ENCODE results near the gene IRF8. TPM values are rescaled to one million over a fixed set of nuclear protein-coding genes. Genes with fewer than 3 reads are reported as not detected.

IRF8 gene
- total and polyA plus RNA-seq, 2 of the 4 experiments (the other 2 are of a cell fraction) = not detected

- peaks cover 73% of the 10 kb centered on the region for H3K27me3 ChIP-seq (ENCODE audit: control insufficient read depth, insufficient read depth, low read length)
- H3K36me3 ChIP-seq (ENCODE audit: control insufficient read depth, insufficient read depth, low read length) = no peaks in the 10 kb centered on the region
- BruUV-seq (replicated peaks) = no TSS peak
- TF ChIP-seq RFX5 (IDR thresholded peaks at IDR 0.05; ENCODE audit: low read depth, low read length) (no peak), RAD21 (IDR thresholded peaks at IDR 0.05; ENCODE audit: low read length) (no peak), NFE2L2 (IDR thresholded peaks at IDR 0.05; ENCODE audit: low read depth, low read length) (no peak), MAZ (IDR thresholded peaks at IDR 0.05; ENCODE audit: borderline replicate concordance, low read depth, low read length) (no peak), RCOR1 (IDR thresholded peaks at IDR 0.05; ENCODE audit: insufficient replicate concordance, low read length) (no peak), FOS (IDR thresholded peaks at IDR 0.05; ENCODE audit: low read depth, low read length) (no peak), POLR2A (IDR thresholded peaks at IDR 0.05; ENCODE audit: low read depth, low read length) (no peak), BHLHE40 (IDR thresholded peaks at IDR 0.05; ENCODE audit: low read depth, low read length) (no peak), MXI1 (IDR thresholded peaks at IDR 0.05; ENCODE audit: borderline replicate concordance, low read depth, low read length) (no peak), ELK1 (IDR thresholded peaks at IDR 0.05; ENCODE audit: borderline replicate concordance, low read depth, low read length) (no peak), SMC3 (IDR thresholded peaks at IDR 0.05; ENCODE audit: low read depth, low read length) (no peak), MAFK (IDR thresholded peaks at IDR 0.05; ENCODE audit: low read depth, low read length) (no peak), CEBPB (IDR thresholded peaks at IDR 0.05; ENCODE audit: low read depth, low read length) (no peak), CHD1 (IDR thresholded peaks at IDR 0.05; ENCODE audit: low read depth, low read length) (no peak)
- TF ChIP-seq, protein P1, sequence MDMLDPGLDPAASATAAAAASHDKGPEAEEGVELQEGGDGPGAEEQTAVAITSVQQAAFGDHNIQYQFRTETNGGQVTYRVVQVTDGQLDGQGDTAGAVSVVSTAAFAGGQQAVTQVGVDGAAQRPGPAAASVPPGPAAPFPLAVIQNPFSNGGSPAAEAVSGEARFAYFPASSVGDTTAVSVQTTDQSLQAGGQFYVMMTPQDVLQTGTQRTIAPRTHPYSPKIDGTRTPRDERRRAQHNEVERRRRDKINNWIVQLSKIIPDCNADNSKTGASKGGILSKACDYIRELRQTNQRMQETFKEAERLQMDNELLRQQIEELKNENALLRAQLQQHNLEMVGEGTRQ (IDR thresholded peaks at IDR 0.05; ENCODE audit: low read depth, low read length) = no peak
- TF ChIP-seq, protein P2, sequence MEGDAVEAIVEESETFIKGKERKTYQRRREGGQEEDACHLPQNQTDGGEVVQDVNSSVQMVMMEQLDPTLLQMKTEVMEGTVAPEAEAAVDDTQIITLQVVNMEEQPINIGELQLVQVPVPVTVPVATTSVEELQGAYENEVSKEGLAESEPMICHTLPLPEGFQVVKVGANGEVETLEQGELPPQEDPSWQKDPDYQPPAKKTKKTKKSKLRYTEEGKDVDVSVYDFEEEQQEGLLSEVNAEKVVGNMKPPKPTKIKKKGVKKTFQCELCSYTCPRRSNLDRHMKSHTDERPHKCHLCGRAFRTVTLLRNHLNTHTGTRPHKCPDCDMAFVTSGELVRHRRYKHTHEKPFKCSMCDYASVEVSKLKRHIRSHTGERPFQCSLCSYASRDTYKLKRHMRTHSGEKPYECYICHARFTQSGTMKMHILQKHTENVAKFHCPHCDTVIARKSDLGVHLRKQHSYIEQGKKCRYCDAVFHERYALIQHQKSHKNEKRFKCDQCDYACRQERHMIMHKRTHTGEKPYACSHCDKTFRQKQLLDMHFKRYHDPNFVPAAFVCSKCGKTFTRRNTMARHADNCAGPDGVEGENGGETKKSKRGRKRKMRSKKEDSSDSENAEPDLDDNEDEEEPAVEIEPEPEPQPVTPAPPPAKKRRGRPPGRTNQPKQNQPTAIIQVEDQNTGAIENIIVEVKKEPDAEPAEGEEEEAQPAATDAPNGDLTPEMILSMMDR (conservative IDR thresholded peaks at IDR 0.05; ENCODE audit: low read depth, low read length) = no peak
- no peak overlapping the region for H3K4ac ChIP-seq (ENCODE audit: low read depth, low read length)
- H3K4me1 ChIP-seq (ENCODE audit: control insufficient read depth, insufficient read depth, low read length) = no peaks in the 10 kb centered on the region
- DNase-seq (no peak), ATAC-seq (ENCODE audit: low read depth) (no peak)
- intact Hi-C loops (cut with micrococcal nuclease) (no loop called here), in situ Hi-C loops (cut with MboI; ENCODE audit: low sequenced_read_pairs) (no loop called here), dilution Hi-C loops (cut with HindIII; ENCODE audit: low sequenced_read_pairs, unreplicated experiment) (no loop called here)
- no peaks in the 10 kb centered on the region for H3K79me1 ChIP-seq (ENCODE audit: low read depth in 1 of 2, low read length in 2 of 2)
- no peak overlapping the region for H4K5ac ChIP-seq (ENCODE audit: low read depth, low read length)
- no peak overlapping the region for H2AK9ac ChIP-seq (replicated peaks; ENCODE audit: low read depth, low read length, poor library complexity)
- H2AK5ac ChIP-seq (ENCODE audit: low read depth, low read length) = no peak overlapping the region
- POLR2A ChIA-PET (ENCODE audit: unreplicated experiment) = no interaction called here
- H4K8ac ChIP-seq (ENCODE audit: low read depth in 2 of 2, low read length in 2 of 2) = no peak overlapping the region
- H4K91ac ChIP-seq (ENCODE audit: insufficient read depth, low read depth, low read length) = no peak overlapping the region
- no peak overlapping the region for H3K18ac ChIP-seq (ENCODE audit: low read depth, low read length)
- no peak overlapping the region for H3K27ac ChIP-seq (ENCODE audit: insufficient read depth, low read length)
- no peaks in the 10 kb centered on the region for H4K20me1 ChIP-seq (ENCODE audit: insufficient read depth, low read length)
- no peak overlapping the region for H3K14ac ChIP-seq (replicated peaks; ENCODE audit: low read depth, low read length)
- H3K9me3 ChIP-seq (ENCODE audit: control insufficient read depth, insufficient read depth, low read length) = peaks cover 4% of the 10 kb centered on the region; the same call in 1 of the 2 replicates
- no peak overlapping the region for H3K56ac ChIP-seq (ENCODE audit: extremely low read depth, insufficient read depth, low read length)
- CTCF ChIA-PET = no interaction called here
- H3K9ac ChIP-seq (ENCODE audit: low read depth, low read length) = no peak overlapping the region
- no peak overlapping the region for H3K4me2 ChIP-seq (ENCODE audit: low read depth, low read length)
- H3K23ac ChIP-seq (ENCODE audit: low read depth, low read length) = no peak overlapping the region
- no peak overlapping the region for H2BK120ac ChIP-seq (ENCODE audit: low read depth, low read length)
- no peak overlapping the region for H2BK15ac ChIP-seq (ENCODE audit: low read depth, low read length)
- H2AFZ ChIP-seq (replicated peaks; ENCODE audit: low read length, poor library complexity) = no peak overlapping the region
- H3K4me3 ChIP-seq (ENCODE audit: insufficient read depth, low read depth, low read length) = no peak overlapping the region
- no peaks in the 10 kb centered on the region for H3K9me1 ChIP-seq (ENCODE audit: insufficient read depth, low read length)
- H2BK20ac ChIP-seq (ENCODE audit: low read depth, low read length) = no peak overlapping the region
- H2BK5ac ChIP-seq (ENCODE audit: low read depth, low read length, poor library complexity, severe bottlenecking) = no peak overlapping the region
- 44% methylated on average over 4 of the region's 22 CpGs; no CpG with 5 or more reads in 1 of the 2 experiments for WGBS, 2 experiments (ENCODE audit: extremely low coverage in 2 of 2, insufficient read length in 1 of 2)
Observed at GRCh38 chr16:85935974-85936760, 37.2 kb downstream of the IRF8 start.
